ENCODE measurements around the gene MMS22L.

The MMS22L gene

DNA sequence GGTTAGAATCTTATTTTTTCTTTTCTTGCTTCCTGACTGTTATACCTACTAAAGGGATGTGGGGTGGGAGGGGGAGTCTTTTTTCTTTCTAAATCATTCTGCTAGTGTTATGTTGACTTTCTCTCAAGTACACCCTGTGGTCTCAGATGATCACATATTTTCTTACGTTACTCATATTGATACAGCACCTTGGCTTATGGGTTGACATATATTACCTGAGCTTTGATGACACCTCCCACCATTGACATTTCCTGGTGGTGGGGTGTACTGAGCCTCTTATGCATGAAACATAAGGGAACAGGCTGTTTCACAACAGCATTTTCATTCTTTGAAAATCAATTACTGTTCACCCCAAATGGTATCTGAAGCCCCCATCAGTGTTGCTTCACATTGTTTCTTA lies 169.8 kb downstream of the MMS22L start:
- H3K27ac ChIP-seq = no peak overlapping the region
- no peak for TF ChIP-seq ZFX (IDR thresholded peaks at IDR 0.05; ENCODE audit: borderline replicate concordance)
- no peak for TF ChIP-seq CTCF (IDR thresholded peaks at IDR 0.05)

- no peak for TF ChIP-seq ZFX (IDR thresholded peaks at IDR 0.05; ENCODE audit: borderline replicate concordance)
- H3K27ac ChIP-seq = no peak overlapping the region
These were observed 171.8 kb downstream of the MMS22L start for GRCh38 chr6:97111243-97111642.

- H3K27ac ChIP-seq = no peak overlapping the region
- no peak for TF ChIP-seq ZFX (IDR thresholded peaks at IDR 0.05; ENCODE audit: borderline replicate concordance)
- TF ChIP-seq CTCF (IDR thresholded peaks at IDR 0.05) = no peak
These were observed 172.4 kb downstream of the MMS22L start for GRCh38 chr6:97110626-97111025.

- no peak overlapping the region for H3K27ac ChIP-seq
- TF ChIP-seq ZFX (IDR thresholded peaks at IDR 0.05; ENCODE audit: borderline replicate concordance) (no peak), CTCF (IDR thresholded peaks at IDR 0.05) (no peak)
These were observed 172.9 kb downstream of the MMS22L start for GRCh38 chr6:97110149-97110548.

GRCh38 chr6:97109444-97109843 lies 173.6 kb downstream of the MMS22L start:
- TF ChIP-seq ZFX (IDR thresholded peaks at IDR 0.05; ENCODE audit: borderline replicate concordance) (no peak), CTCF (IDR thresholded peaks at IDR 0.05) (no peak)
- H3K27ac ChIP-seq = no peak overlapping the region

GRCh38 chr6:97102145-97102790 lies 180.7 kb downstream of the MMS22L start:
- TF ChIP-seq ZFX (IDR thresholded peaks at IDR 0.05; ENCODE audit: borderline replicate concordance) (no peak), CTCF (IDR thresholded peaks at IDR 0.05) (no peak)
- no peak overlapping the region for H3K27ac ChIP-seq

- TF ChIP-seq CTCF (IDR thresholded peaks at IDR 0.05) (no peak), ZFX (IDR thresholded peaks at IDR 0.05; ENCODE audit: borderline replicate concordance) (no peak)
These were observed 182.3 kb downstream of the MMS22L start for GRCh38 chr6:97100696-97101095.

More at GRCh38 chr6:97100696-97101095, 182.3 kb downstream of the MMS22L start:
- H3K27ac ChIP-seq = no peak overlapping the region
